ENCODE measurements around the gene MUSK.
"Not testable (repeated sequence)": the region's sequence is repeated elsewhere in the genome, so short reads cannot be mapped to it uniquely, and the experiment has no call there.

- TF ChIP-seq, protein P1, sequence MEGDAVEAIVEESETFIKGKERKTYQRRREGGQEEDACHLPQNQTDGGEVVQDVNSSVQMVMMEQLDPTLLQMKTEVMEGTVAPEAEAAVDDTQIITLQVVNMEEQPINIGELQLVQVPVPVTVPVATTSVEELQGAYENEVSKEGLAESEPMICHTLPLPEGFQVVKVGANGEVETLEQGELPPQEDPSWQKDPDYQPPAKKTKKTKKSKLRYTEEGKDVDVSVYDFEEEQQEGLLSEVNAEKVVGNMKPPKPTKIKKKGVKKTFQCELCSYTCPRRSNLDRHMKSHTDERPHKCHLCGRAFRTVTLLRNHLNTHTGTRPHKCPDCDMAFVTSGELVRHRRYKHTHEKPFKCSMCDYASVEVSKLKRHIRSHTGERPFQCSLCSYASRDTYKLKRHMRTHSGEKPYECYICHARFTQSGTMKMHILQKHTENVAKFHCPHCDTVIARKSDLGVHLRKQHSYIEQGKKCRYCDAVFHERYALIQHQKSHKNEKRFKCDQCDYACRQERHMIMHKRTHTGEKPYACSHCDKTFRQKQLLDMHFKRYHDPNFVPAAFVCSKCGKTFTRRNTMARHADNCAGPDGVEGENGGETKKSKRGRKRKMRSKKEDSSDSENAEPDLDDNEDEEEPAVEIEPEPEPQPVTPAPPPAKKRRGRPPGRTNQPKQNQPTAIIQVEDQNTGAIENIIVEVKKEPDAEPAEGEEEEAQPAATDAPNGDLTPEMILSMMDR (IDR thresholded peaks at IDR 0.05) = not testable (repeated sequence)
- not testable (repeated sequence) for TF ChIP-seq POLR2A (IDR thresholded peaks at IDR 0.05)
Measured at GRCh38 chr9:110825129-110825528, 156.5 kb downstream of the MUSK start.
